Suprapubic skin (tissue), 4 donors: ENCODE results near the gene IL17A. TPM values are rescaled to one million over a fixed set of nuclear protein-coding genes. Genes with fewer than 3 reads are reported as not detected.
A peak's percentile ranks its signal among the peaks of the same experiment; 100 is the strongest.

Experiments used
- DNase-seq, 2 donors: peaks; one replicate each; pipeline ENCODE4 v3.0.0-alpha.2; 2019; ENCODE audit warnings: low spot score in 2 of 2
- H3K27ac ChIP-seq: fragments of 200-600 bp; sonication (generic); one replicate; pipeline ENCODE4 v1.5.1; 2019
- H3K27me3 ChIP-seq: fragments of 200-600 bp; sonication (generic); one replicate; pipeline ENCODE4 v1.5.1; 2019
- H3K36me3 ChIP-seq: fragments of 200-600 bp; sonication (generic); one replicate; pipeline ENCODE4 v1.5.1; 2019
- H3K4me1 ChIP-seq: fragments of 200-600 bp; sonication (generic); one replicate; pipeline ENCODE4 v1.5.1; 2019
- H3K4me3 ChIP-seq: fragments of 200-600 bp; sonication (generic); one replicate; pipeline ENCODE4 v1.5.1; 2019; ENCODE audit warnings: mild to moderate bottlenecking
- H3K9me3 ChIP-seq: fragments of 200-600 bp; sonication (generic); one replicate; pipeline ENCODE4 v1.5.1; 2019
- CTCF ChIP-seq, 2 donors: fragments of 200-600 bp in 1 of 2; fragments of 450-650 bp in 1 of 2; sonication (generic) in 1 of 2; IDR thresholded peaks; one replicate each; pipeline ENCODE4 v1.5.1; 2016 to 2019; ENCODE audit warnings: antibody characterized with exemption in 2 of 2, mild to moderate bottlenecking in 1 of 2, moderate library complexity in 1 of 2
- EP300 ChIP-seq: sonication (generic); formaldehyde crosslinking; IDR thresholded peaks from one replicate; pipeline ENCODE4 v1.6.1; 2017; ENCODE audit warnings: antibody characterized with exemption
- POLR2A ChIP-seq, 2 donors: fragments of 450-650 bp; IDR thresholded peaks; one replicate each; pipeline ENCODE4 v1.6.1; 2017; ENCODE audit warnings: antibody characterized with exemption in 2 of 2, mild to moderate bottlenecking in 2 of 2, moderate library complexity in 2 of 2
- POLR2AphosphoS5 ChIP-seq, 3 donors: sonication (generic); formaldehyde crosslinking; IDR thresholded peaks; one replicate each; pipeline ENCODE4 v1.6.1; 2017; ENCODE audit warnings: antibody characterized with exemption in 3 of 3
- WGBS: methylation state at CpG from one replicate; pipeline ENCODE4 v1.1.5; 2018; 5-methylcytosine and 5-hydroxymethylcytosine counted together
- total RNA-seq, 4 donors: library from RNA; depleted of rRNA; stranded (reverse); fragments of >200 nt; gene quantifications; one replicate each; pipeline ENCODE4 v1.1.0, GENCODE V29; 2016

Gene IL17A
- total RNA-seq, 4 donors from 2014 or later: not detected

- TF ChIP-seq CTCF (IDR thresholded peaks at IDR 0.05) (no peak), POLR2AphosphoS5 (IDR thresholded peaks at IDR 0.05) (no peak), EP300 (no peak), POLR2A (IDR thresholded peaks at IDR 0.05) (no peak)
- H3K4me3 ChIP-seq: no peak overlapping the region
- 68% methylated on average over 7 of the region's 7 CpGs for WGBS
Measured at GRCh38 chr6:52157301-52157941, 28.8 kb upstream of the IL17A start.

GRCh38 chr6:52160472-52161104, 25.6 kb upstream of the IL17A start:
- TF ChIP-seq CTCF (IDR thresholded peaks at IDR 0.05) (no peak), POLR2A (IDR thresholded peaks at IDR 0.05) (no peak), POLR2AphosphoS5 (IDR thresholded peaks at IDR 0.05) (no peak), EP300 (no peak)
- H3K27me3 ChIP-seq: peaks cover 7% of the 10 kb centered on the region
- no peaks in the 10 kb centered on the region for H3K36me3 ChIP-seq
- H3K4me1 ChIP-seq: no peaks in the 10 kb centered on the region
- no peak overlapping the region for H3K4me3 ChIP-seq
- no peaks in the 10 kb centered on the region for H3K9me3 ChIP-seq
- H3K27ac ChIP-seq: no peak overlapping the region
- no peak for DNase-seq
- 80% methylated on average over 4 of the region's 4 CpGs for WGBS

More at GRCh38 chr6:52157301-52157941, 28.8 kb upstream of the IL17A start:
- H3K36me3 ChIP-seq: no peaks in the 10 kb centered on the region
- no peaks in the 10 kb centered on the region for H3K4me1 ChIP-seq
- no peak for DNase-seq
- H3K9me3 ChIP-seq: no peaks in the 10 kb centered on the region
- H3K27me3 ChIP-seq: peaks cover 7% of the 10 kb centered on the region
- H3K27ac ChIP-seq: no peak overlapping the region

- no peak overlapping the region for H3K4me3 ChIP-seq
- 78% methylated on average over 3 of the region's 3 CpGs for WGBS
- H3K27ac ChIP-seq: no peak overlapping the region
Measured at GRCh38 chr6:52161689-52162438, 24.3 kb upstream of the IL17A start.

DNA sequence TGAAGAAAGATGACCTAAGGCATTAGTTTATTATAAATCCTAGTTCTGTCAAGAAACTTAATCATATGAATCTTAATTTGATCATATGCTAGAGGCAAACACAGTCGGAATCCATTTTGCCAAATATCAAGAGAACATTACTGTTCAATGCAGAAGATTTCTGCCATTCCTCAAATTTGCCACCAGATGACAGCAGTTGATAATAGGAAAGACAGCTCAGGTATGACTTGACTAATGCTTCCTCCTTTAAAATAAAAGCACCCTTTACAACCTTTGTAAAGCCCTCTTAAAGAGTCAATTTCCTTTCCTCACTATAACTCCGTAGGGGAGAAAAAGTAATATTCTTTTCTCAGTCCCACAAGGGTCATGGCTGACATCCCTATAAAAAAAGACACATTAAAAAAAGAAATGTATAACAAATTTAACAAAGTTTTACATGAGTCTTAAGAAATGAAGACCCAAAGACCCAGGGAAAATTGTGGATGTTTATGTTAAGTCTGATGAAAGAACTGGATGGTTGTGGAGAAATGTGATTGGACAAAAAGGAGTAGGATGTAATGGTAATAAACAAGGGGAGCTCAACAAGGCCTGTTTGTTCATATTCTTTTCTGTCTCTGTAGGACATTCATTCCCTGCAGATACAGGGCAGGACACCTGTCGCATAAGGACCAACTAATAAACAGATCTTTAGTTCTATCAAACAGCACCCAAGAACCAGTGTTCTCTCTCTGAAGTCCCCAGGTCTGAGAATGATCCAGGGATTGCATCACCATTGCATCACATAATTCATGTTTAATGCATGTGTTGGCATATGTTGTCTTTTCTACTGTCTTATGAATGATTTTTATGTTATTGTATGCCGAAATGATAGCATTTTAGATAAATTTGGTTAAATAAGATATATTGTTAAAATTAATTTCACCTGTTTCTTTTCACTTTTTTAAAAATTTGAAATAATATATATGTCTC, 23.0 kb upstream of the IL17A start:
- WGBS: 58% methylated on average over 4 of the region's 4 CpGs
- DNase-seq: no peak

More at GRCh38 chr6:52161689-52162438, 24.3 kb upstream of the IL17A start:
- TF ChIP-seq POLR2AphosphoS5 (IDR thresholded peaks at IDR 0.05): no peak
- TF ChIP-seq EP300: no peak
- TF ChIP-seq POLR2A (IDR thresholded peaks at IDR 0.05): no peak
- TF ChIP-seq CTCF (IDR thresholded peaks at IDR 0.05): no peak
- H3K9me3 ChIP-seq: no peaks in the 10 kb centered on the region
- H3K36me3 ChIP-seq: no peaks in the 10 kb centered on the region
- H3K4me1 ChIP-seq: no peaks in the 10 kb centered on the region
- DNase-seq: no peak
- H3K27me3 ChIP-seq: peaks cover 7% of the 10 kb centered on the region

More for the DNA sequence above, 23.0 kb upstream of the IL17A start:
- no peaks in the 10 kb centered on the region for H3K36me3 ChIP-seq
- H3K9me3 ChIP-seq: no peaks in the 10 kb centered on the region
- TF ChIP-seq CTCF (IDR thresholded peaks at IDR 0.05) (peak; percentile 4 to 26), POLR2AphosphoS5 (IDR thresholded peaks at IDR 0.05) (no peak)
- H3K4me3 ChIP-seq: no peak overlapping the region
- peaks cover 9% of the 10 kb centered on the region for H3K27me3 ChIP-seq
- H3K4me1 ChIP-seq: no peaks in the 10 kb centered on the region
- H3K27ac ChIP-seq: no peak overlapping the region
